Measurements from ENCODE around the gene CCSER1. TPM values are rescaled to one million over a fixed set of nuclear protein-coding genes. Genes with fewer than 3 reads are reported as not detected.
"Not testable (repeated sequence)": the region's sequence is repeated elsewhere in the genome, so short reads cannot be mapped to it uniquely, and the experiment has no call there.

Gene CCSER1
- total RNA-seq, 6 donors from 2014 or later, result 4.4 to 26.1 (median 13.8) TPM

- no peaks in the 10 kb centered on the region for H3K9me3 ChIP-seq
- no peaks in the 10 kb centered on the region for H3K27me3 ChIP-seq
- ATAC-seq (ENCODE audit: low FRiP score in 2 of 2), result no peak
- H3K36me3 ChIP-seq, result no peaks in the 10 kb centered on the region
- no peak overlapping the region for H3K27ac ChIP-seq
- DNase-seq, result no peak
- no peak overlapping the region for H3K4me3 ChIP-seq
- H3K4me1 ChIP-seq, result no peaks in the 10 kb centered on the region
- WGBS, 2 donors, result 76 to 77% methylated on average over 3 of the region's 3 CpGs
- TF ChIP-seq POLR2A (IDR thresholded peaks at IDR 0.05) (no peak), EP300 (IDR thresholded peaks at IDR 0.05) (no peak), POLR2AphosphoS5 (IDR thresholded peaks at IDR 0.05) (no peak)
- TF ChIP-seq, protein P1, sequence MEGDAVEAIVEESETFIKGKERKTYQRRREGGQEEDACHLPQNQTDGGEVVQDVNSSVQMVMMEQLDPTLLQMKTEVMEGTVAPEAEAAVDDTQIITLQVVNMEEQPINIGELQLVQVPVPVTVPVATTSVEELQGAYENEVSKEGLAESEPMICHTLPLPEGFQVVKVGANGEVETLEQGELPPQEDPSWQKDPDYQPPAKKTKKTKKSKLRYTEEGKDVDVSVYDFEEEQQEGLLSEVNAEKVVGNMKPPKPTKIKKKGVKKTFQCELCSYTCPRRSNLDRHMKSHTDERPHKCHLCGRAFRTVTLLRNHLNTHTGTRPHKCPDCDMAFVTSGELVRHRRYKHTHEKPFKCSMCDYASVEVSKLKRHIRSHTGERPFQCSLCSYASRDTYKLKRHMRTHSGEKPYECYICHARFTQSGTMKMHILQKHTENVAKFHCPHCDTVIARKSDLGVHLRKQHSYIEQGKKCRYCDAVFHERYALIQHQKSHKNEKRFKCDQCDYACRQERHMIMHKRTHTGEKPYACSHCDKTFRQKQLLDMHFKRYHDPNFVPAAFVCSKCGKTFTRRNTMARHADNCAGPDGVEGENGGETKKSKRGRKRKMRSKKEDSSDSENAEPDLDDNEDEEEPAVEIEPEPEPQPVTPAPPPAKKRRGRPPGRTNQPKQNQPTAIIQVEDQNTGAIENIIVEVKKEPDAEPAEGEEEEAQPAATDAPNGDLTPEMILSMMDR (IDR thresholded peaks at IDR 0.05), result no peak
Observed at GRCh38 chr4:91622925-91623602, 1495.9 kb downstream of the CCSER1 start.

DNA sequence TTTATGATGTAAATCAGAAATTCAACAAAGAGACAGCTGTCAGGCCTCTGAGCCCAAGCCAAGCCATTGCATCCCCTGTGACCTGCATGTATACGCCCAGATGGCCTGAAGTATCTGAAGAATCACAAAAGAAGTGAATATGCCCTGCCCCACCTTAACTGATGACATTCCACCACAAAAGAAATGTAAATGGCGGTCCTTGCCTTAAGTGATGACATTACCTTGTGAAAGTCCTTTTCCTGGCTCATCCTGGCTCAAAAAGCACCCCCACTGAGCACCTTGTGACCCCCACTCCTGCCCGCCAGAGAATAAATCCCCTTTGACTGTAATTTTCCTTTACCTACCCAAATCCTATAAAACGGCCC is 1496.4 kb downstream of the CCSER1 start:
- H3K4me1 ChIP-seq, H3K9me3 ChIP-seq: not testable (repeated sequence)

GRCh38 chr4:91630054-91630453 is 1502.9 kb downstream of the CCSER1 start:
- Histone ChIP-seq H3K4me1 (no peaks in the 10 kb centered on the region), H3K4me3 (no peak overlapping the region), H3K27ac (no peak overlapping the region), H3K9me3 (no peaks in the 10 kb centered on the region), H3K36me3 (no peaks in the 10 kb centered on the region), H3K27me3 (no peaks in the 10 kb centered on the region)
- 33 to 50% methylated on average over 1 of the region's 1 CpG for WGBS, 2 donors
- TF ChIP-seq POLR2AphosphoS5 (IDR thresholded peaks at IDR 0.05) (no peak), EP300 (IDR thresholded peaks at IDR 0.05) (no peak), POLR2A (IDR thresholded peaks at IDR 0.05) (no peak)
- TF ChIP-seq, protein P1 (IDR thresholded peaks at IDR 0.05), result no peak
- ATAC-seq (ENCODE audit: low FRiP score in 2 of 2), result no peak
- DNase-seq, result no peak

More for the DNA sequence above, 1496.4 kb downstream of the CCSER1 start:
- H3K27me3 ChIP-seq; DNase-seq; H3K27ac ChIP-seq; H3K4me3 ChIP-seq; ATAC-seq (ENCODE audit: low FRiP score in 2 of 2); H3K36me3 ChIP-seq: not testable (repeated sequence)
- WGBS, 2 donors, result 75 to 86% methylated on average over 4 of the region's 4 CpGs

GRCh38 chr4:91630764-91631163 is 1503.6 kb downstream of the CCSER1 start:
- no peak overlapping the region for H3K27ac ChIP-seq
- ATAC-seq (ENCODE audit: low FRiP score in 2 of 2) (no peak), DNase-seq (no peak)
- no peaks in the 10 kb centered on the region for H3K9me3 ChIP-seq
- TF ChIP-seq POLR2AphosphoS5 (IDR thresholded peaks at IDR 0.05), result no peak
- TF ChIP-seq, protein P1 (IDR thresholded peaks at IDR 0.05), result no peak
- TF ChIP-seq POLR2A (IDR thresholded peaks at IDR 0.05), result no peak
- no peak for TF ChIP-seq EP300 (IDR thresholded peaks at IDR 0.05)
- H3K27me3 ChIP-seq, result no peaks in the 10 kb centered on the region
- H3K4me1 ChIP-seq, result no peaks in the 10 kb centered on the region
- H3K4me3 ChIP-seq, result no peak overlapping the region
- no peaks in the 10 kb centered on the region for H3K36me3 ChIP-seq

DNA sequence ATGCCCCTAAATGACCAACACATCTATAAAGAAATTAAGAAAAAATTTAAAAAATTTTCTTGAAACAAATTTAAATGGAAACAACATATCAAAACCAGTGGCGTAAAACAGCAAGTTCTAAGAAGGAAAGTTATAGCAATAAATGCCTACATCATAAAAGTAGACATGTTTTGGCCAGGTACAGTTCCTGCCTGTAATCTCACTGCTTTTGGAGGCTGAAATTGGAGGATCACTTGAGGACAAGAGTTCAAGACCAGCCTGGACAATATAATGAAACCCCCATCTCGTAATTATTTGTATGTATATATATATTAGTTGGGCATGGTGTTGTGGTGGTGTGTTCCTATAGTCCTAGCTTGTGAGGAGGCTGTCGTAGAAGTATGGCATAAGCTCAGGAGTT is 1504.1 kb downstream of the CCSER1 start:
- Histone ChIP-seq H3K27me3 (no peaks in the 10 kb centered on the region), H3K36me3 (no peaks in the 10 kb centered on the region), H3K27ac (no peak overlapping the region), H3K4me3 (no peak overlapping the region), H3K9me3 (no peaks in the 10 kb centered on the region), H3K4me1 (no peaks in the 10 kb centered on the region)
- no peak for ATAC-seq (ENCODE audit: low FRiP score in 2 of 2)
- TF ChIP-seq POLR2AphosphoS5 (IDR thresholded peaks at IDR 0.05) (no peak), EP300 (IDR thresholded peaks at IDR 0.05) (no peak), POLR2A (IDR thresholded peaks at IDR 0.05) (no peak)
- TF ChIP-seq, protein P1 (IDR thresholded peaks at IDR 0.05), result no peak
- 85 to 88% methylated on average over 3 of the region's 3 CpGs for WGBS, 2 donors
- no peak for DNase-seq

Data from upper lobe of left lung (tissue), 6 donors.